RKO (cell line): Measurements from ENCODE around the gene TRIM28.

Experiments used
- DNase-seq: peaks from one replicate; pipeline ENCODE4 v3.0.0-alpha.2; 2016; ENCODE audit warnings: low spot score

TRIM28 gene

DNA sequence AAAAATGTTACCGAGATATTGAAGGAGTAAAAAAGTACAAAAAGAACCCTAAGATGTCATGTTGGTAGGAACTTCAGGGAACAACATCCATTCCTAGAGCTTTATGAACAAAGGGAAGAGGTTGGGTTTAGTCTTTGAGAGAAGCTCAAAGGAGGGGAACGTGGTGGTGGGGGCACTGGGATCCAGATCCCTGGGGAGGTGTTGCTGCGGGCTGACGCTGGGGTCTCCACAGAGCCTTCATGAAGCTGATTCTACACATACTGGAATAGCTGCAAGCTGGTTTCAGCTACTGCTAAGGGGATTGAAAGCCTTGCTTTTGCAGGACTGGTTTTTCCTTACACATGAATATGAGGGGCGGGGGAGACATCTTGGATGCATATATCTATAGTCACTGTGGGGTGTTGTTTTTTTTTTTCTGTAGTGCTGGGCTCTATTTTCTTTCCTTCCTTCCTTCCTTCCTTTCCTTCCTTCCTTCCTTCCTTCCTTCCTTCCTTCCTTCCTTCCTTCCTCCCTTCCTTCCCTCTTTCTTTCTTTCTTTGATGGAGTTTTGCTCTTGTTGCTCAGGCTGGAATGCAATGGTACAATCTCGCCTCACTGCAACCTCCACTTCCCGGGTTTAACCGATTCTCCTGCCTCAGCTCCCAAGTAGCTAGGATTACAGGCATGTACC is 35.7 kb downstream of the TRIM28 start:
- no peak for DNase-seq

GRCh38 chr19:58581227-58582141 is 37.6 kb downstream of the TRIM28 start:
- peak; percentile 58 for DNase-seq

DNA sequence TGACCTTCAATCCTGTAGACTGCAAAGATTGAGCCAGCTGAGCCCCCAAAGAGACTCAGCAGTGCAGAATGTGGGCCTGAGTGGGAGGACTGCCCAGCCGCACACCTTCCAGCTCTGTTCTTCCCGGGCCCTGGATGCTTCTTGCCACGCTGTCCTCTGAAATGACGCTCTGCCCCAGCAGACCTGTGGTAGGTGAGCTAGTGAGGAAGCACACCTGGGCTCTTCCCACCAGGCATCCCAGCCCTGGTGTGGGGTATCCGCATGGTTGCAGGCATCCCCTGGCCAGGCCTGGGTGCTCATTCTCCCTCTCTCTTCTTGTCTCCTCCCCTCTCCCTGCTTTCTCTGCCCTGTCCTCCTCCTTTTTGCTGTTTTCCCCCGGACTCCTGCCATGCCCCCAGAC is 39.1 kb downstream of the TRIM28 start:
- DNase-seq, result no peak

- DNase-seq, result no peak
Observed at GRCh38 chr19:58584498-58585441, 40.9 kb downstream of the TRIM28 start.

GRCh38 chr19:58585442-58586132 is 41.7 kb downstream of the TRIM28 start:
- DNase-seq, result no peak

GRCh38 chr19:58586133-58586765 is 42.4 kb downstream of the TRIM28 start:
- DNase-seq, result no peak
